H9 (cell line): ENCODE data around the gene GLYATL3. TPM values are rescaled to one million over a fixed set of nuclear protein-coding genes. Genes with fewer than 3 reads are reported as not detected.

Source experiments
- DNase-seq: peaks from one replicate; pipeline ENCODE4 v3.0.0-alpha.2; 2017
- H2AFZ ChIP-seq: one replicate; pipeline ENCODE4 v1.6.1; 2013; ENCODE audit warnings: mild to moderate bottlenecking, low read length, control low read depth, moderate library complexity
- H2AK5ac ChIP-seq: 2 replicates; pipeline ENCODE4 v1.6.1; 2013; ENCODE audit warnings: low read length, control low read depth, mixed read lengths; ENCODE audit not compliant: insufficient read length
- H2BK120ac ChIP-seq: one replicate; pipeline ENCODE4 v1.6.1; 2013; ENCODE audit warnings: low read depth, mild to moderate bottlenecking, low read length, control low read depth, inconsistent platforms; ENCODE audit not compliant: poor library complexity, severe bottlenecking
- H2BK12ac ChIP-seq: 2 replicates; pipeline ENCODE4 v1.6.1; 2013; ENCODE audit warnings: low read length, control low read depth, mixed read lengths, low read depth; ENCODE audit not compliant: insufficient read length
- H2BK15ac ChIP-seq: 2 replicates; pipeline ENCODE4 v1.6.1; 2013; ENCODE audit warnings: low read depth, low read length, control low read depth
- H2BK20ac ChIP-seq: one replicate; pipeline ENCODE4 v1.6.1; 2013; ENCODE audit warnings: low read depth, mild to moderate bottlenecking, low read length, control low read depth, inconsistent platforms; ENCODE audit not compliant: poor library complexity, severe bottlenecking
- H2BK5ac ChIP-seq: 2 replicates; pipeline ENCODE4 v1.6.1; 2013; ENCODE audit warnings: low read length, control low read depth, mixed read lengths; ENCODE audit not compliant: insufficient read length
- H3K14ac ChIP-seq: 2 replicates; pipeline ENCODE4 v1.6.1; 2013; ENCODE audit warnings: low read length, control low read depth; ENCODE audit not compliant: insufficient read depth
- H3K18ac ChIP-seq: 2 replicates; pipeline ENCODE4 v1.6.1; 2013; ENCODE audit warnings: low read depth, mild to moderate bottlenecking, mixed read lengths, low read length, control low read depth; ENCODE audit not compliant: insufficient read length
- H3K23ac ChIP-seq: 2 replicates; pipeline ENCODE4 v1.6.1; 2013; ENCODE audit warnings: low read length, control low read depth, mixed read lengths, low read depth; ENCODE audit not compliant: insufficient read length
- H3K23me2 ChIP-seq: 2 replicates; pipeline ENCODE4 v1.6.1; 2013; ENCODE audit warnings: low read depth, mild to moderate bottlenecking, mixed read lengths, low read length, control low read depth; ENCODE audit not compliant: insufficient read length, poor library complexity, severe bottlenecking
- H3K27ac ChIP-seq: 2 replicates; pipeline ENCODE4 v1.5.1; 2013; ENCODE audit warnings: low read length, control low read depth, mixed read lengths, low read depth; ENCODE audit not compliant: insufficient read length
- H3K27me3 ChIP-seq: 2 replicates; pipeline ENCODE4 v1.6.1; 2013; ENCODE audit warnings: low read length, control low read depth, inconsistent platforms; ENCODE audit not compliant: insufficient read depth
- H3K4ac ChIP-seq: 2 replicates; pipeline ENCODE4 v1.6.1; 2013; ENCODE audit warnings: low read depth, mild to moderate bottlenecking, control low read depth, inconsistent platforms, low read length, moderate library complexity
- H3K4me1 ChIP-seq: 2 replicates; pipeline ENCODE4 v1.6.1; 2013; ENCODE audit warnings: low read length, control low read depth, inconsistent platforms; ENCODE audit not compliant: insufficient read depth
- H3K4me2 ChIP-seq: 2 replicates; pipeline ENCODE4 v1.6.1; 2013; ENCODE audit warnings: low read length, control low read depth, mixed read lengths; ENCODE audit not compliant: insufficient read length, insufficient read depth
- H3K56ac ChIP-seq: 2 replicates; pipeline ENCODE4 v1.6.1; 2013; ENCODE audit warnings: low read depth, mild to moderate bottlenecking, mixed read lengths, low read length, control low read depth; ENCODE audit not compliant: insufficient read length
- H3K79me1 ChIP-seq: 2 replicates; pipeline ENCODE4 v1.6.1; 2013; ENCODE audit warnings: low read depth, mild to moderate bottlenecking, moderate library complexity, low read length, control low read depth, inconsistent platforms; ENCODE audit not compliant: insufficient read depth, poor library complexity, severe bottlenecking
- H3K79me2 ChIP-seq: 2 replicates; pipeline ENCODE4 v1.6.1; 2013; ENCODE audit warnings: low read length, control low read depth, inconsistent platforms; ENCODE audit not compliant: insufficient read depth
- H3K9ac ChIP-seq: 2 replicates; pipeline ENCODE4 v1.6.1; 2013; ENCODE audit warnings: low read length, control low read depth, mixed read lengths; ENCODE audit not compliant: insufficient read length; ENCODE audit errors: extremely low read depth
- H3K9me3 ChIP-seq: one replicate; pipeline ENCODE4 v1.6.1; 2013; ENCODE audit warnings: low read depth, low read length, inconsistent platforms; ENCODE audit not compliant: control insufficient read depth
- H3T11ph ChIP-seq: one replicate; pipeline ENCODE4 v1.6.1; 2013; ENCODE audit warnings: mild to moderate bottlenecking, low read length, control low read depth, inconsistent platforms
- H4K20me1 ChIP-seq: one replicate; pipeline ENCODE4 v1.6.1; 2013; ENCODE audit not compliant: control insufficient read depth, insufficient read length, insufficient read depth
- H4K5ac ChIP-seq: 2 replicates; pipeline ENCODE4 v1.6.1; 2013; ENCODE audit warnings: low read depth, mild to moderate bottlenecking, mixed read lengths, low read length, control low read depth; ENCODE audit not compliant: insufficient read length
- H4K8ac ChIP-seq: replicated peaks from 2 replicates; pipeline ENCODE4 v1.6.1; 2013; ENCODE audit warnings: low read length, control low read depth, mixed read lengths, low read depth; ENCODE audit not compliant: insufficient read length
- H4K91ac ChIP-seq: 2 replicates; pipeline ENCODE4 v1.6.1; 2013; ENCODE audit warnings: low read depth, mild to moderate bottlenecking, moderate library complexity, mixed read lengths, low read length, control low read depth; ENCODE audit not compliant: insufficient read length
- H3K27ac Mint-ChIP-seq, 3 experiments: 2 replicates in 2 of 3; 3 replicates in 1 of 3; pipeline ENCODE4 v1.8.0; 2020 to 2021; ENCODE audit warnings: mixed read lengths in 3 of 3, mild to moderate bottlenecking in 1 of 3, moderate library complexity in 1 of 3
- H3K27me3 Mint-ChIP-seq: 2 replicates; pipeline ENCODE4 v1.8.0; 2021; ENCODE audit warnings: low read depth, mild to moderate bottlenecking, moderate library complexity, mixed read lengths
- H3K36me3 Mint-ChIP-seq, 3 experiments: 2 replicates in 2 of 3; 3 replicates in 1 of 3; pipeline ENCODE4 v1.8.0; 2020 to 2021; ENCODE audit warnings: low read depth in 3 of 3, mixed read lengths in 3 of 3; ENCODE audit not compliant: insufficient read depth in 1 of 3
- H3K4me1 Mint-ChIP-seq, 2 experiments: 2 replicates each; pipeline ENCODE4 v1.8.0; 2020; ENCODE audit warnings: mixed read lengths in 2 of 2
- H3K4me3 Mint-ChIP-seq, 2 experiments: 2 replicates in 1 of 2; 3 replicates in 1 of 2; pipeline ENCODE4 v1.8.0; 2020 to 2021; ENCODE audit warnings: mild to moderate bottlenecking in 2 of 2, mixed read lengths in 2 of 2, moderate library complexity in 1 of 2
- H3K9me3 Mint-ChIP-seq, 2 experiments: 2 replicates in 1 of 2; 3 replicates in 1 of 2; pipeline ENCODE4 v1.8.0; 2020; ENCODE audit warnings: mild to moderate bottlenecking in 2 of 2, mixed read lengths in 2 of 2, moderate library complexity in 1 of 2
- WGBS: extraction: QIAGEN DNeasy Blood & Tissue Kit; methylation state at CpG from one replicate; pipeline ENCODE4 v1.1.7; 2013; ENCODE audit warnings: missing lambda C conversion rate, low lambda C conversion rate, mixed read lengths; ENCODE audit not compliant: insufficient read length; ENCODE audit errors: extremely low coverage; 5-methylcytosine and 5-hydroxymethylcytosine counted together
- total RNA-seq: library from RNA; stranded (reverse); gene quantifications from 2 replicates; pipeline ENCODE4 v1.2.1, GENCODE V29; 2021
- TF ChIP-seq, protein P1 (sequence below): fragments of 200-600 bp; sonication (generic); conservative IDR thresholded peaks from 3 replicates; pipeline ENCODE4 v1.8.0; 2021; ENCODE audit warnings: antibody characterized with exemption, mild to moderate bottlenecking

GLYATL3 gene
- total RNA-seq, 1 experiment from 2014 or later: not detected

DNA sequence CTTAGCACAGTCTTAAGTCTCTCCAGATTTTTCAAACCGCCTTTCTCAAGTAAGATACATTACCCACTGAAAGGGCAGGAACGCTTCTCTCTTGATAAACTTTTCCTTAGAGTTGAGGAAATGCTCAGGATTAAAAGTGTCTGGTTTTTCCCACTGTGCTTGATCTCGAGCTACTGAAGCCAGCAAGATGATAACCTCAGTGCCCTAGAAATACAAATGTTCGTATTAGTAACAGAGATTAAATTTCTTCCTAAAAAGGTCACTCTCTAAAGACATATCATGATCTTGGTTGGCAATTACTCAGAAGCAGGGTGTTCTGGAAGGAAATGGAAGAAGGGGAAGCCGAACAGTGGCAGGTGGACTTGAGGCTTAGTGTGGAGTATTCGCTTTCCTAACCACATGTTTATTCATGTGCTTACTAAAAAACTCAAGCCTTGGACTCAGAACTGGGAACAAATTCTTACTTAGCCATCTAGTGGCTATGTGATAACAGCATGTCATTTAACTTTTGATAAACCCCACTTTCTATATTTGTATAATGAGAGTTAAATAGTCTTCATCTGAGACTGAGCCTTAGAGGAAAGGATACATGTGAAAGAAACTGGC is 70.9 kb downstream of the GLYATL3 start:
- no peak overlapping the region for H2BK120ac ChIP-seq
- H4K5ac ChIP-seq: no peak overlapping the region
- H2BK20ac ChIP-seq: no peak overlapping the region
- Mint-ChIP-seq H3K27me3 (peaks cover 12% of the 10 kb centered on the region), H3K4me1 (peaks cover 0 to 6% of the 10 kb centered on the region in 2 experiments; a peak in 1 of 4 replicates), H3K27ac (no peak overlapping the region; a peak in 1 of 7 replicates), H3K36me3 (no peaks in the 10 kb centered on the region), H3K9me3 (no peaks in the 10 kb centered on the region), H3K4me3 (no peak overlapping the region)
- no peak overlapping the region for H3K4me2 ChIP-seq
- H2AK5ac ChIP-seq: no peak overlapping the region
- no peak overlapping the region for H2BK5ac ChIP-seq
- no peaks in the 10 kb centered on the region for H3K79me2 ChIP-seq
- no peak overlapping the region for H3K18ac ChIP-seq
- H4K8ac ChIP-seq: no peak overlapping the region
- H4K20me1 ChIP-seq: no peaks in the 10 kb centered on the region
- H3K4me1 ChIP-seq: no peaks in the 10 kb centered on the region
- no peak overlapping the region for H3T11ph ChIP-seq
- H2BK15ac ChIP-seq: no peak overlapping the region
- no peak overlapping the region for H3K14ac ChIP-seq
- no peak overlapping the region for H2BK12ac ChIP-seq
- H3K79me1 ChIP-seq: no peaks in the 10 kb centered on the region
- H3K23me2 ChIP-seq: no peaks in the 10 kb centered on the region
- no peak overlapping the region for H4K91ac ChIP-seq
- H3K9me3 ChIP-seq: no peaks in the 10 kb centered on the region
- no peak overlapping the region for H3K56ac ChIP-seq
- no peak overlapping the region for H2AFZ ChIP-seq
- TF ChIP-seq, protein P1, sequence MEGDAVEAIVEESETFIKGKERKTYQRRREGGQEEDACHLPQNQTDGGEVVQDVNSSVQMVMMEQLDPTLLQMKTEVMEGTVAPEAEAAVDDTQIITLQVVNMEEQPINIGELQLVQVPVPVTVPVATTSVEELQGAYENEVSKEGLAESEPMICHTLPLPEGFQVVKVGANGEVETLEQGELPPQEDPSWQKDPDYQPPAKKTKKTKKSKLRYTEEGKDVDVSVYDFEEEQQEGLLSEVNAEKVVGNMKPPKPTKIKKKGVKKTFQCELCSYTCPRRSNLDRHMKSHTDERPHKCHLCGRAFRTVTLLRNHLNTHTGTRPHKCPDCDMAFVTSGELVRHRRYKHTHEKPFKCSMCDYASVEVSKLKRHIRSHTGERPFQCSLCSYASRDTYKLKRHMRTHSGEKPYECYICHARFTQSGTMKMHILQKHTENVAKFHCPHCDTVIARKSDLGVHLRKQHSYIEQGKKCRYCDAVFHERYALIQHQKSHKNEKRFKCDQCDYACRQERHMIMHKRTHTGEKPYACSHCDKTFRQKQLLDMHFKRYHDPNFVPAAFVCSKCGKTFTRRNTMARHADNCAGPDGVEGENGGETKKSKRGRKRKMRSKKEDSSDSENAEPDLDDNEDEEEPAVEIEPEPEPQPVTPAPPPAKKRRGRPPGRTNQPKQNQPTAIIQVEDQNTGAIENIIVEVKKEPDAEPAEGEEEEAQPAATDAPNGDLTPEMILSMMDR: 0 out of 3 replicates have a peak, but pooled peaks have one; percentile 11
- no peak overlapping the region for H3K4ac ChIP-seq
- H3K27me3 ChIP-seq: no peaks in the 10 kb centered on the region
- DNase-seq: no peak
- H3K23ac ChIP-seq: no peak overlapping the region
- WGBS: no CpG with 5 or more reads among the region's 6 CpGs
- H3K27ac ChIP-seq: no peak overlapping the region
- no peak overlapping the region for H3K9ac ChIP-seq
